AG09309 (cell line): ENCODE results near the gene ELMO1.

Experiments
- DNase-seq: peaks from one replicate; pipeline ENCODE4 v3.0.0-alpha.2; 2010; ENCODE audit warnings: low read depth
- H3K4me3 ChIP-seq: 2 replicates; pipeline ENCODE4 v1.5.1; 2011; ENCODE audit warnings: mild to moderate bottlenecking, low read depth, low read length, moderate library complexity; ENCODE audit not compliant: control insufficient read depth
- CTCF ChIP-seq: IDR thresholded peaks from 2 replicates; pipeline ENCODE4 v1.5.1; 2011; ENCODE audit warnings: mild to moderate bottlenecking, low read depth, low read length, inconsistent platforms; ENCODE audit not compliant: insufficient read depth, control insufficient read depth; ENCODE audit errors: missing control alignments

Gene ELMO1

GRCh38 chr7:37110660-37111424 is 337.8 kb downstream of the ELMO1 start:
- no peak for TF ChIP-seq CTCF

GRCh38 chr7:37109843-37110242 is 338.8 kb downstream of the ELMO1 start:
- no peak for DNase-seq
- H3K4me3 ChIP-seq = no peak overlapping the region
- TF ChIP-seq CTCF = no peak

More at GRCh38 chr7:37110660-37111424, 337.8 kb downstream of the ELMO1 start:
- no peak overlapping the region for H3K4me3 ChIP-seq
- DNase-seq = no peak

- TF ChIP-seq CTCF = no peak
- DNase-seq = no peak
- H3K4me3 ChIP-seq = no peak overlapping the region
Observed at GRCh38 chr7:37109016-37109683, 339.5 kb downstream of the ELMO1 start.

GRCh38 chr7:37108615-37109014 is 340.0 kb downstream of the ELMO1 start:
- DNase-seq = no peak
- no peak for TF ChIP-seq CTCF
- no peak overlapping the region for H3K4me3 ChIP-seq

- TF ChIP-seq CTCF = no peak
Observed at GRCh38 chr7:37107047-37107750, 341.5 kb downstream of the ELMO1 start.

GRCh38 chr7:37105762-37106161 is 342.9 kb downstream of the ELMO1 start:
- TF ChIP-seq CTCF = no peak
- DNase-seq = no peak
- H3K4me3 ChIP-seq = no peak overlapping the region

More at GRCh38 chr7:37107047-37107750, 341.5 kb downstream of the ELMO1 start:
- H3K4me3 ChIP-seq = no peak overlapping the region
- DNase-seq = no peak
